Stimulated activated naive B cell treated with anti-CD40 and anti-IgM and Interleukin-4, amounts not matched to agents 10 μg/mL and 1 μg/mL and 100 μg/mL, for 72 hours (primary cell): ENCODE results near the gene ZNF423.

Experiments used
- ATAC-seq, 2 donors: fragments of 150-1000 bp; cut with Tn5 transposase; replicated peaks; 2 replicates each; pipeline ENCODE4 v1.10.0; 2021; ENCODE audit warnings: moderate library complexity in 1 of 2
- DNase-seq: peaks from one replicate; pipeline ENCODE4 v3.0.0; 2021
- H3K27ac Mint-ChIP-seq: one replicate; pipeline ENCODE4 v1.8.0; 2022; ENCODE audit warnings: mild to moderate bottlenecking, mixed read lengths
- H3K27me3 Mint-ChIP-seq, 2 donors: one replicate each; pipeline ENCODE4 v1.8.0; 2022; ENCODE audit warnings: mixed read lengths in 2 of 2
- H3K36me3 Mint-ChIP-seq, 2 donors: one replicate each; pipeline ENCODE4 v1.8.0; 2022; ENCODE audit warnings: mixed read lengths in 2 of 2, mild to moderate bottlenecking in 1 of 2
- H3K4me1 Mint-ChIP-seq, 2 donors: one replicate each; pipeline ENCODE4 v1.8.0; 2022; ENCODE audit warnings: mixed read lengths in 2 of 2, mild to moderate bottlenecking in 1 of 2
- H3K4me3 Mint-ChIP-seq, 2 donors: one replicate each; pipeline ENCODE4 v1.8.0; 2022; ENCODE audit warnings: mild to moderate bottlenecking in 2 of 2, mixed read lengths in 2 of 2, moderate library complexity in 1 of 2
- H3K9me3 Mint-ChIP-seq, 2 donors: one replicate each; pipeline ENCODE4 v1.8.0; 2022; ENCODE audit warnings: mixed read lengths in 2 of 2, mild to moderate bottlenecking in 1 of 2

The ZNF423 gene

DNA sequence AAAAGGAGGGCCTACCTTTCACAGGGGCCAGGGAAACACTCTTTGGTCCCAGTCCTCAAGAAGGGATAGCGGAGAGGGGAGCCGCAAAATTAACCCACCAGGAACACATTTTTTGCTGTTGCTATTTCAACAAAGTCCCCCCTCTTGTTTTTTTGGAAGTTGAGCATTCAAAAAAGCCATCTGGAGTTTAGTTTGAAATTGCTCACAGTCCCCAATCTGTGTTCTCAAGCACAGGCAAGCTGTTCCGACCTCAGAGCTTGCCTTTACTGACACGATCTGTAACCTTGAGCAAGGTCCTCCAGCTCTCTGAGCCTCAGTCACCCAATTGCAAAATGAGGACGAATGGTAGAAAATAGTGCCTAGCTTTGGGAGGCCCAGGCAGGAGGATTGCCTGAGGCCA is 131.1 kb downstream of the ZNF423 start:
- no peak overlapping the region for H3K27ac Mint-ChIP-seq
- no peaks in the 10 kb centered on the region for H3K36me3 Mint-ChIP-seq
- H3K4me1 Mint-ChIP-seq, result peaks cover 2 to 10% of the 10 kb centered on the region in 2 donors
- DNase-seq (no peak), ATAC-seq (no peak)
- H3K27me3 Mint-ChIP-seq, result no peaks in the 10 kb centered on the region
- H3K9me3 Mint-ChIP-seq, result peaks cover under 1 to 3% of the 10 kb centered on the region in 2 donors
- H3K4me3 Mint-ChIP-seq, result no peak overlapping the region

DNA sequence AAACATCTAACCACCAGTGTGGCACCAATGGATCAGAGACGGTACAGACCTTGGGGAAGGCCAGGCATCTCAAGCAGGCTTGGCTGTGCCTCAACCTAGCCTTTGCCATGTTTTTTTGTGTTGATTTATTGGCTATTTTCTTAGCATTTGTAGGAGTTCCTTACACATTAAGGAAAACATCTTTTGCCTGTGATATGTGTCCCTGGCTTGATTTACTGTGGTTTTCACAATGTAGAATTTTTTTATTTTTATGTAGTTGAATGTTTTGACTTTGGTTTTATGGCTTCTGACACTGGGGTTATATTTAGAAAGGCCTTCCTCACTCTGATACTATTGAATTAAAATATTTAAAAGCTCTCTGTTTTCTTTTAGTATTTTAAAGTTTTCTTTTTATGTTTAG is 132.6 kb downstream of the ZNF423 start:
- Mint-ChIP-seq H3K36me3 (no peaks in the 10 kb centered on the region), H3K27me3 (no peaks in the 10 kb centered on the region), H3K4me1 (peaks cover 2 to 10% of the 10 kb centered on the region in 2 donors), H3K4me3 (no peak overlapping the region), H3K27ac (no peak overlapping the region), H3K9me3 (peaks cover 0 to 2% of the 10 kb centered on the region in 2 donors)
- DNase-seq (no peak), ATAC-seq (no peak)

DNA sequence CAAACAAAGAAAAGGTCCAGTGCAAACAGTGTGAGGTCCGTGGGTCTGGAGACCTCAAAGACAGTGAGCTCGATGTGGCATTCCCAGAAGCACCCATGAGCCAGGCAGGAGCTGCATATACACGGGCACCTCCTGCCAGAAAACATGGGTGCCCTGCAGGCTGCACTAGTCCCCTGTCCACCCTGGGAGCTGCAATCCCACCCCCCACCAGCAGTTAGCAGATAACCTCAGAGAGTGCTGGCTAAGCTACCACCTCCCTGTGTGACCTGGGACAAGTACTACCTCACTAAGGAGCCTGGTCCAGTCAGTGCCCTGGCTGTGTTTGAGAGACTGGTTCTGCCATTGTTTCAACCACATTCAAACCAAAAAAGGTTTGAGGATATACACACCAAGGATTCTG is 135.7 kb downstream of the ZNF423 start:
- DNase-seq, result no peak
- Mint-ChIP-seq H3K4me1 (no peaks in the 10 kb centered on the region), H3K9me3 (peaks cover 0 to 2% of the 10 kb centered on the region in 2 donors), H3K36me3 (no peaks in the 10 kb centered on the region), H3K27ac (no peak overlapping the region), H3K27me3 (no peaks in the 10 kb centered on the region), H3K4me3 (no peak overlapping the region)
- ATAC-seq, result no peak

DNA sequence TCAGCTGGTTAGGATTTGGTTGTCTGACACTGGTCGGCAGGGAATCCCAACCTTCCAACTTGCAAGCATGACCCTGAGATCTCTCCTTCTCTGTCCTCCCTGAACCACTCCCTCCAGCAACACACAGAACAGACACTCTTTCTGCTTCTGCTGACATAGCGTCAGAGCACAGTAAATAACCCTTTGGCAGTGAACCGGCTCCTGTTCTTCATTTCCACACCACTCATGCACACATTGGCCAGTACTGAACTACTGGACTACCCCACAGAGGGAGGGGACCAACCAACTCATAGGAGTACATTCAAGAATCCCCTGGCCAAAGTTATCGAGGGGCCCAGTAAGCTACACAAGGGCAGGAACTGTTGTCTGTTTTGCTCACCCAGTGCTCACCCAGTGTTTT is 138.2 kb downstream of the ZNF423 start:
- Mint-ChIP-seq H3K4me3 (no peak overlapping the region), H3K27ac (no peak overlapping the region), H3K9me3 (peaks cover 0 to 2% of the 10 kb centered on the region in 2 donors), H3K4me1 (no peaks in the 10 kb centered on the region), H3K27me3 (no peaks in the 10 kb centered on the region), H3K36me3 (no peaks in the 10 kb centered on the region)
- DNase-seq (no peak), ATAC-seq (no peak)

DNA sequence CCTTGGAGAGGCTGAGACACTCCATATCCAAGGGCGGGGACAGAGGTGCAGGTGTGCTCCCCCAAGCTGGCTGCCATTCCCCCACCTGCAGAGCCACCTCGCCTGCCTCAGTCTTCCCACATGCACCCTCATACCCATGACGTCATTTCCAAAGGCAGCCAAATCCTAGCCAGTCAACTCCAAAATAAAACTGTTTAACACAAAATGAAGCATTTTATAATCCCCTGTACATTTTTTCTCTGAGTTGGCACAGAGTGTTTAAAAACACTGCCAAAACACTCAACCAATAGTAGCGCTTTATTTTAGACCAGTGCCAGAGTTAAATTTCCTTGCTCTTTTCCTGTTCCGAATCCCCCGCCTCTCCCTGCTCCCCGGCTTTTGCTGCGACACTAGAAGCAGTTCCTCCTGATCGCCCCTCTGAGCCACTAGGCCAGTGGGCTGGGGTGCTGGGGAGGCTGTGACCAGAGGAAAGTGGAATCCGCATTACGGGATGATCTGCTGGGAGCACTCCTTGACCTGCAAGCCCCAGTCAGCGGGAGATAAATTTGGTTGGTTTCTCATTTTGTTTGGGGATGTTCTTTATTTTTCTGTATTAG is 139.5 kb downstream of the ZNF423 start:
- H3K4me1 Mint-ChIP-seq, result no peaks in the 10 kb centered on the region
- H3K4me3 Mint-ChIP-seq, result no peak overlapping the region
- H3K27me3 Mint-ChIP-seq, result no peaks in the 10 kb centered on the region
- DNase-seq (no peak), ATAC-seq (no peak)
- no peaks in the 10 kb centered on the region for H3K36me3 Mint-ChIP-seq
- no peaks in the 10 kb centered on the region for H3K9me3 Mint-ChIP-seq
- no peak overlapping the region for H3K27ac Mint-ChIP-seq

DNA sequence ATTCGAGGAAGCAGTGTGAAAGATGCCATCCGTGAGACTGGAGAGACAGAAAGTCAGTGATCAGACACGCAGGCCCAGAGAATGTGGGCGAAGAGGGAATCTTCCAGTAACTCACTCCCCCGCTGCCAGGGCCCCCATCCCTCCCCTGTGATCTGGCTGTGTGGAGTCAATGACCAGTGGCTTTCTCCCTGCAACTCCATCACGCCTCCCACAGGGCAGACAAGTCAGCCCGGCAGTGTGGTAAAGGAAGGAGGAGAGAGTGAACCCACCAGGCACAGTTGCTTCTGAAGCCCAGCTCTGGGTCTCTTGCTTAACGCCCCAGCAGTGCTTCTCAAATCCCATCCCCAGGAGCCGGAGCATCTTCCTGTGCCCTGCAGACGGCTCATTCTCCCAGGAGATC is 142.1 kb downstream of the ZNF423 start:
- H3K27ac Mint-ChIP-seq, result no peak overlapping the region
- no peak for DNase-seq
- H3K4me3 Mint-ChIP-seq, result no peak overlapping the region
- no peak for ATAC-seq
- no peaks in the 10 kb centered on the region for H3K9me3 Mint-ChIP-seq
- H3K27me3 Mint-ChIP-seq, result peaks cover 0 to under 1% of the 10 kb centered on the region in 2 donors
- no peaks in the 10 kb centered on the region for H3K4me1 Mint-ChIP-seq
- H3K36me3 Mint-ChIP-seq, result no peaks in the 10 kb centered on the region

DNA sequence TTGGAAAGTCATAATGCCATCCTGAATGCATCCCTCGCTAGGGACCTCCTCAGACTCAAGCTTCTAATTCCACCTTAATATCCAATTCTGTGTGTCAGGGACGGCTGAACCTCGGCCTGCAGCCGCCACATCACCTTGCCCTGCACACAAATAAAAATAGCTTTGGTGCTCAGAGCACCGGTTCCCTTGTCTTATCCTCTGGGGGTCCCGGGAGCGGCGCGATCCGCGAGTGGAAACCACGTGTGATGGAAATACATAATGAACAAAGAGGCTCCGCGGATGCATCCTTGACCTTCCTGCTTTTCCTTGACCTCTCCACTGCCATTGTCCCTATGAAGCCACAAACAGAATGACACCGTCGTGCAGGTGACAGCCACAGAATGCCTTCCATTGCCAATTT is 143.4 kb downstream of the ZNF423 start:
- Mint-ChIP-seq H3K27ac (no peak overlapping the region), H3K4me1 (no peaks in the 10 kb centered on the region), H3K4me3 (no peak overlapping the region), H3K9me3 (no peaks in the 10 kb centered on the region), H3K36me3 (no peaks in the 10 kb centered on the region), H3K27me3 (peaks cover 0 to 5% of the 10 kb centered on the region in 2 donors)
- DNase-seq, result no peak
- no peak for ATAC-seq

DNA sequence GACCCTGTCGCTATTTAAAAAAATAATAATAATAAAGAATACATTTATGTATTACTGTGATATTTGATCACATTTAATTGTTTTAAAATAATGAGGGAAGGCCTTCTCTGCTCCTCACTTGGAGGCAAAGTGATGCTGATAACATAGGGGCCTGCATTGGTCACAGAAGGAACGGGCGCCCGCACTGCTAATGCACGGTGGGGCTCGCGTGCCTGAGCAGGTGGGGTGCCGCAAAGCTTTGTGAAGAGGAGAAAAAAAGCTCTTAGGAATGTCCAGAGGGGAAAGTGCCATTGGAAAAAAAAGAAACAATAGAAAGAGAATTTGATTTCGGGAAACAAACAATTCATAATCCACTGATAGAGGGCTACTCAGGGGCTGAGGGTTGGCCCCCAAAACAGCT is 143.8 kb downstream of the ZNF423 start:
- no peak overlapping the region for H3K27ac Mint-ChIP-seq
- H3K4me1 Mint-ChIP-seq, result no peaks in the 10 kb centered on the region
- no peak overlapping the region for H3K4me3 Mint-ChIP-seq
- DNase-seq (no peak), ATAC-seq (no peak)
- H3K36me3 Mint-ChIP-seq, result no peaks in the 10 kb centered on the region
- H3K27me3 Mint-ChIP-seq, result peaks cover 0 to 5% of the 10 kb centered on the region in 2 donors
- no peaks in the 10 kb centered on the region for H3K9me3 Mint-ChIP-seq

DNA sequence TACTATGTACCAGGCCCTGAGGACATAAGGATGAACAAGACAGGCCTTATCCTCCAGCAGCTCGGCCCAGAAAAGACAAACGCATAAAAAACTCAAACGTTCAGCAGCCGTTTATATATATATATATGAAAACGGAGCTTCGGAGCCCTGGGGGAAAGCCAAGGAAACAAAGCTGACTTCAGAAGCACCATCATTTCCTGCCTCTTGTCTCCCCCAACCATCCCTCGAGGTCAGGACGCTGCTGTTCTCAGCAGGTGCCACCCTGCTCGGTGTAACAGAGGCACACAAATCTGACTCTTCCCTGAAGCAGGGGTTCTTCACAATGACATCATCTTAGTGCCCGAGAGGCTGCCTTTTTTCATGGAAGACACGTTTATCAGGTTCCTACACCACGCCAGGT is 146.9 kb downstream of the ZNF423 start:
- Mint-ChIP-seq H3K4me3 (no peak overlapping the region), H3K9me3 (no peaks in the 10 kb centered on the region), H3K4me1 (peaks cover 0 to 2% of the 10 kb centered on the region in 2 donors), H3K27ac (no peak overlapping the region), H3K36me3 (no peaks in the 10 kb centered on the region), H3K27me3 (peaks cover 0 to 5% of the 10 kb centered on the region in 2 donors)
- ATAC-seq, result peak in 1 of 2 donors; percentile 33
- DNase-seq, result no peak

DNA sequence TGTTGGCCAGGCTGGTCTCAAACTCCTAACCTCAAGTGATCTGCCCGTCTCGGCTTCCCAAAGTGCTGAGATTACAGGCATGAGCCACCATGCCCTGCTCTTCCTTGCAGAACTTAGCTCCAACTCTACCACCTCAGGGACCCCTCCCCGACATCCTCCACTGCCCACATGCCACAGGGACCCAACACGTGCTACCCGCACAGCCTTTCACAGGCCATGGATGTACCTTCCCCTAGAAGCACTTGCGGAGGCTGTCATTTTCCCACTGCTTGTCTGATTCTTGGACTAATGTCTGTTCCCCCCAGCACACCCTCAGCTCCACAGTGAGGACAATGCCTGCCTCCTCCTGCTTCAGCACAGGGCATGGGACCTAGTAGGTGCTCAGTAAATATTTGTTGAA is 147.4 kb downstream of the ZNF423 start:
- DNase-seq (no peak), ATAC-seq (no peak)
- Mint-ChIP-seq H3K27me3 (peaks cover 0 to 5% of the 10 kb centered on the region in 2 donors), H3K9me3 (no peaks in the 10 kb centered on the region), H3K27ac (no peak overlapping the region), H3K4me3 (no peak overlapping the region), H3K4me1 (peaks cover 0 to 4% of the 10 kb centered on the region in 2 donors), H3K36me3 (no peaks in the 10 kb centered on the region)

DNA sequence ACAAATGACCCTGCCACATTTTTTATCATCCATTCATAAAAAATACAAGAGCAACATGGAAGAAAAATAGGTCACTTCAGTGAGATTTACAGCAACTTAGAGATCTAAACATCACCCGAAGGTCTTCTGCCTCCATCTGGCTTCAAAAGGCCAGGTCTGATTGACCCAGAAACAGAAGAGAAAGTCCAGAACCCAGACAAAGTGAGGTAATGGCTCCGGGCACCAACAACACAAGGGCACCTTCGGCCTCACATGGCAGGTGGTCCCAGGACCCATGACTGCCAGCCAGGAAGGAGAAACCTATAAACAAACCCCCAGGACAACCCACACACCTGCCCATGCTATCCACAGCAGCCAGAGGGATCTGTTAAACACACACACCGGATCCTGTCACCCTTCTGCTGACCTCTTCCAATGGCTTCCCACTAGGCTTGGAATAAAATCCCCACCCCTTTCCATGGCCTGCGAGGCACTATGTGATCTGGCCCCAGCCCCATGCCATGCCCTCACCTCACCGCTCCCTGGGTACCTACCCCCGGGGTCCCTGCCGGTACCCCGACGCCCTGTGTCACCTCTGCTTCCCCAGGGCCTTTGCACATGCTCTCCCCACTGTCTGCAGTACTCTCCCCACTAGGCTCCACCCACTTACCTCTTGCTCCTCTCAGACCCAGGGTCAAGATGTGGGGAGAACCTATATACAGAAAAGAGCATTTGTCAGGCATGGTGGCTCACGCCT is 149.1 kb downstream of the ZNF423 start:
- Mint-ChIP-seq H3K27ac (peak overlapping the region; percentile 47), H3K36me3 (no peaks in the 10 kb centered on the region), H3K4me3 (no peak overlapping the region), H3K4me1 (peaks cover 4 to 5% of the 10 kb centered on the region in 2 donors), H3K9me3 (no peaks in the 10 kb centered on the region), H3K27me3 (peaks cover 0 to 5% of the 10 kb centered on the region in 2 donors)
- ATAC-seq, result no peak
- no peak for DNase-seq

DNA sequence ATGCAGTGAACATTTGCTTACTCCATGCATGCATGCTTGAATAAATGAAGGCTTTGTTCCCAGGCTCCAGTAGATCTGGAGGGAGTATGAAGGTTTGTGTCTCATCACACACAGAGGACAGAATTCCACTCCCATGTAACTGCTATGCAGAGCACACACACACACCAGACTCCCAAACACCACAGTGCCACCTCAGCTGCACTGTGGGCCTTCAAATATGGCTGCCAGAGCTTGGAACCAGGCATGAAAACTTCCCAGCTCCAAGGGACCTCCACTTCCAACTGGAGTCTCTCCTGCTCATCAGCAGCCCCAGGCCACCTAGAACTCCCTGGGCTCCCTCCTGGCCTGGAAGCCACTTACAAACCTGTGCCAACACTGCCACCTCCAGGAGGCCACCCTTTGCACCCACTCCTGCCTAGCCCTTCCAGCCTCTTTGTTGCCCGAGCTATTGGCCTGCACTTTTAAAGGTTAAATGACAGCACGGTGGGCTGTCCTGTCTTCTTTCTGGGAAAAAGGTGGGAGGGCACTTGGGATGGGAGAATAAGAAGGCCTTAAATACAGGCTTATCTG is 151.2 kb downstream of the ZNF423 start:
- Mint-ChIP-seq H3K36me3 (no peaks in the 10 kb centered on the region), H3K4me1 (peaks cover 9 to 21% of the 10 kb centered on the region in 2 donors), H3K9me3 (no peaks in the 10 kb centered on the region), H3K4me3 (no peak overlapping the region), H3K27me3 (peaks cover 3 to 5% of the 10 kb centered on the region in 2 donors), H3K27ac (no peak overlapping the region)
- ATAC-seq (no peak), DNase-seq (no peak)

DNA sequence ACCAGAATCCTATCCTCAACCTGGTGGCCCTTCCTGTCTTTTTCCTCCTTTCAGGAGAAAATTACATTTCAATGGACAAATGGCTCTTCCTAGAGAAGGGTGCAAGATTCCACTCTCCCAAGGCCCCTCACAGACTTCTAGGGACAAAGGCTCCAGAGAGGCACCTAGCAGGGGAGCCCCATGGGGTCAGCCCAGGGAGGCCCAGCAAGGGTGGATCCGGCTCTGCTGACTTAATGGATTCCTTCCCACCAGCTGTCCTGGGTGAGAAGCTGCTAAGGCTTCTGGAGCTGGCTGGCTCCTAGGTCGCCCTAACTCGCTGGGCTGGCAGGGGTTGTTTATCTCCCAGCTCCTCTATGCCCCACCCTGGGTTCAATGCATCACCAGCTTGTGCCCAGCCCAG is 152.4 kb downstream of the ZNF423 start:
- Mint-ChIP-seq H3K4me3 (no peak overlapping the region), H3K36me3 (no peaks in the 10 kb centered on the region), H3K27ac (no peak overlapping the region), H3K27me3 (peaks cover 5 to 15% of the 10 kb centered on the region in 2 donors), H3K4me1 (peaks cover 9 to 26% of the 10 kb centered on the region in 2 donors), H3K9me3 (no peaks in the 10 kb centered on the region)
- DNase-seq, result no peak
- ATAC-seq, result no peak

DNA sequence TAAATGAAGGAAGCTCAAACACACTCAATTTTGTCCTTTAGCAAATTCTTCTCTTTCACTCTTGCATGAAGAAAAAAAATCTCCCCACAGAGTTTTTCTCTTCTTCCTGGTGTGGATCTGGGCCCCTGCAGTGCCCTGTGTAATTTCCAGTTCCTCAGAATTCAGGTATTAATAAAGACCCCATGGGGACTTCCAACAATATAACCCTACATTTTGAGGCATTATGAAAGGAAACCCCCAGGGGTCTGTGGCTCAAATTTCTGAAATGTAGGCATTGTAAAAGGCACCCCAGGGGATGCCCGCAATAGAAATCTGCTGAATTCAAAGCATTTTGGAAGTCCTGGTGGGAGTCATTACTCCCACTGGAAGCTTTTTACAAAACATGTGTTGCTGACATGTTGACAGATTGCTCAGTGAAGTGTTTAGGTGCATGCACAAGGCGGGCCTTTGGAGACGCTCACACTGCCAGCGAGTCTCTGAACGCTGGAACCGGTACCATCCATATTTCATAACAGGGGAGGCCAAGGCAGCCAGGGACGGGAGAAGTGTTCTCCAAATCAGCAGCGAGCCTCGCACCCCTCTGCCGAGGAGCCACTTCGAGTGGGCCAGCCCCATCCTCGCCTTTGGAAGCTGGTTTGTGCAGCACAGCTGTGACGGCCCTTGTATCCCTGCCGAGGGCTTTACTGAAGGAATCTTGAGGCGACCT is 154.0 kb downstream of the ZNF423 start:
- no peaks in the 10 kb centered on the region for H3K36me3 Mint-ChIP-seq
- no peak overlapping the region for H3K4me3 Mint-ChIP-seq
- no peaks in the 10 kb centered on the region for H3K9me3 Mint-ChIP-seq
- peaks cover 9 to 26% of the 10 kb centered on the region in 2 donors for H3K4me1 Mint-ChIP-seq
- peaks cover 11 to 26% of the 10 kb centered on the region in 2 donors for H3K27me3 Mint-ChIP-seq
- DNase-seq (peak; percentile 4), ATAC-seq (peak; percentile 49 to 69)
- H3K27ac Mint-ChIP-seq, result no peak overlapping the region
